IPS DF 6.9 (cell line): Measurements from ENCODE around the gene ACACA.

Source experiments
- DNase-seq: peaks from one replicate; pipeline ENCODE4 v3.0.0-alpha.2; 2013; ENCODE audit warnings: low read depth, low spot score
- H3K27ac ChIP-seq: one replicate; pipeline ENCODE4 v1.5.1; 2013; ENCODE audit warnings: low read length, control low read depth
- H3K27me3 ChIP-seq: 2 replicates; pipeline ENCODE4 v1.6.1; 2013; ENCODE audit warnings: mild to moderate bottlenecking, low read length; ENCODE audit not compliant: control insufficient read depth, insufficient read depth
- H3K36me3 ChIP-seq: 2 replicates; pipeline ENCODE4 v1.6.1; 2013; ENCODE audit warnings: low read length; ENCODE audit not compliant: control insufficient read depth, insufficient read depth
- H3K4me1 ChIP-seq: 2 replicates; pipeline ENCODE4 v1.6.1; 2013; ENCODE audit warnings: low read length; ENCODE audit not compliant: control insufficient read depth, insufficient read depth
- H3K4me3 ChIP-seq: 2 replicates; pipeline ENCODE4 v1.5.1; 2013; ENCODE audit warnings: mild to moderate bottlenecking, low read length
- H3K9me3 ChIP-seq: 2 replicates; pipeline ENCODE4 v1.6.1; 2013; ENCODE audit warnings: low read length, inconsistent platforms; ENCODE audit not compliant: control insufficient read depth, insufficient read depth
- WGBS: extraction: QIAGEN DNeasy Blood & Tissue Kit; methylation state at CpG from one replicate; pipeline ENCODE4 v1.1.7; 2013; ENCODE audit warnings: mixed read lengths, missing lambda C conversion rate; ENCODE audit not compliant: insufficient read length, insufficient coverage; 5-methylcytosine and 5-hydroxymethylcytosine counted together

ACACA gene

GRCh38 chr17:37123941-37124820, 282.5 kb downstream of the ACACA start:
- Histone ChIP-seq H3K36me3 (peaks cover 8% of the 10 kb centered on the region; the same call in 1 of the 2 replicates), H3K27me3 (no peaks in the 10 kb centered on the region), H3K4me1 (no peaks in the 10 kb centered on the region), H3K9me3 (no peaks in the 10 kb centered on the region), H3K27ac (no peak overlapping the region), H3K4me3 (no peak overlapping the region)
- whole genome bisulfite sequencing = no CpG with 5 or more reads among the region's 7 CpGs
- DNase-seq = no peak

- Histone ChIP-seq H3K4me3 (no peak overlapping the region), H3K36me3 (peaks cover 7% of the 10 kb centered on the region; the same call in 1 of the 2 replicates), H3K27ac (no peak overlapping the region), H3K27me3 (no peaks in the 10 kb centered on the region), H3K4me1 (no peaks in the 10 kb centered on the region), H3K9me3 (no peaks in the 10 kb centered on the region)
- no CpG with 5 or more reads among the region's 1 CpG for WGBS
- no peak for DNase-seq
Observed at GRCh38 chr17:37123386-37123785, 283.2 kb downstream of the ACACA start.

- peaks cover 7% of the 10 kb centered on the region; the same call in 1 of the 2 replicates for H3K36me3 ChIP-seq
- peaks cover 3% of the 10 kb centered on the region; the same call in 1 of the 2 replicates for H3K4me1 ChIP-seq
- WGBS = no CpG with 5 or more reads among the region's 2 CpGs
- no peak overlapping the region for H3K27ac ChIP-seq
- no peak overlapping the region for H3K4me3 ChIP-seq
- H3K27me3 ChIP-seq = no peaks in the 10 kb centered on the region
- DNase-seq = no peak
- H3K9me3 ChIP-seq = no peaks in the 10 kb centered on the region
Observed at GRCh38 chr17:37121616-37122015, 285.0 kb downstream of the ACACA start.

GRCh38 chr17:37118366-37119137, 288.1 kb downstream of the ACACA start:
- H3K36me3 ChIP-seq = peaks cover 7% of the 10 kb centered on the region; the same call in 1 of the 2 replicates
- no peak overlapping the region for H3K4me3 ChIP-seq
- DNase-seq = no peak
- H3K4me1 ChIP-seq = peaks cover 3% of the 10 kb centered on the region; the same call in 1 of the 2 replicates
- no peaks in the 10 kb centered on the region for H3K27me3 ChIP-seq
- no peaks in the 10 kb centered on the region for H3K9me3 ChIP-seq
- WGBS = no CpG with 5 or more reads among the region's 3 CpGs
- H3K27ac ChIP-seq = no peak overlapping the region

GRCh38 chr17:37117373-37118142, 289.1 kb downstream of the ACACA start:
- Histone ChIP-seq H3K9me3 (no peaks in the 10 kb centered on the region), H3K27ac (no peak overlapping the region), H3K4me3 (no peak overlapping the region), H3K36me3 (peaks cover 11% of the 10 kb centered on the region; the same call in 1 of the 2 replicates), H3K4me1 (peaks cover 3% of the 10 kb centered on the region; the same call in 1 of the 2 replicates), H3K27me3 (no peaks in the 10 kb centered on the region)
- WGBS = no CpG with 5 or more reads among the region's 7 CpGs
- DNase-seq = no peak

GRCh38 chr17:37116671-37117185, 289.9 kb downstream of the ACACA start:
- Histone ChIP-seq H3K9me3 (no peaks in the 10 kb centered on the region), H3K4me1 (peaks cover 3% of the 10 kb centered on the region; the same call in 1 of the 2 replicates), H3K27ac (no peak overlapping the region), H3K27me3 (no peaks in the 10 kb centered on the region), H3K4me3 (no peak overlapping the region), H3K36me3 (peaks cover 8% of the 10 kb centered on the region; the same call in 1 of the 2 replicates)
- DNase-seq = no peak
- WGBS = no CpG with 5 or more reads among the region's 7 CpGs

- no peaks in the 10 kb centered on the region for H3K27me3 ChIP-seq
- H3K4me1 ChIP-seq = peaks cover 3% of the 10 kb centered on the region
- H3K36me3 ChIP-seq = peaks cover 4% of the 10 kb centered on the region; the same call in 1 of the 2 replicates
- no CpG with 5 or more reads among the region's 4 CpGs for WGBS
- H3K9me3 ChIP-seq = no peaks in the 10 kb centered on the region
- no peak for DNase-seq
- no peak overlapping the region for H3K4me3 ChIP-seq
- H3K27ac ChIP-seq = no peak overlapping the region
Observed at GRCh38 chr17:37111329-37111728, 295.3 kb downstream of the ACACA start.

- Histone ChIP-seq H3K4me1 (peaks cover 3% of the 10 kb centered on the region), H3K9me3 (no peaks in the 10 kb centered on the region), H3K27ac (no peak overlapping the region), H3K4me3 (no peak overlapping the region), H3K36me3 (peaks cover 4% of the 10 kb centered on the region; the same call in 1 of the 2 replicates), H3K27me3 (no peaks in the 10 kb centered on the region)
- WGBS = no CpG with 5 or more reads among the region's 4 CpGs
- no peak for DNase-seq
Observed at GRCh38 chr17:37110746-37111145, 295.9 kb downstream of the ACACA start.

- H3K36me3 ChIP-seq = peaks cover 4% of the 10 kb centered on the region; the same call in 1 of the 2 replicates
- H3K4me1 ChIP-seq = peaks cover 3% of the 10 kb centered on the region
- WGBS = no CpG with 5 or more reads among the region's 9 CpGs
Observed at GRCh38 chr17:37109731-37110710, 296.6 kb downstream of the ACACA start.

More at GRCh38 chr17:37109731-37110710, 296.6 kb downstream of the ACACA start:
- no peaks in the 10 kb centered on the region for H3K9me3 ChIP-seq
- no peak for DNase-seq
- no peak overlapping the region for H3K4me3 ChIP-seq
- no peaks in the 10 kb centered on the region for H3K27me3 ChIP-seq
- no peak overlapping the region for H3K27ac ChIP-seq
